ENCODE measurements around the gene RAB40B.

RAB40B gene

DNA sequence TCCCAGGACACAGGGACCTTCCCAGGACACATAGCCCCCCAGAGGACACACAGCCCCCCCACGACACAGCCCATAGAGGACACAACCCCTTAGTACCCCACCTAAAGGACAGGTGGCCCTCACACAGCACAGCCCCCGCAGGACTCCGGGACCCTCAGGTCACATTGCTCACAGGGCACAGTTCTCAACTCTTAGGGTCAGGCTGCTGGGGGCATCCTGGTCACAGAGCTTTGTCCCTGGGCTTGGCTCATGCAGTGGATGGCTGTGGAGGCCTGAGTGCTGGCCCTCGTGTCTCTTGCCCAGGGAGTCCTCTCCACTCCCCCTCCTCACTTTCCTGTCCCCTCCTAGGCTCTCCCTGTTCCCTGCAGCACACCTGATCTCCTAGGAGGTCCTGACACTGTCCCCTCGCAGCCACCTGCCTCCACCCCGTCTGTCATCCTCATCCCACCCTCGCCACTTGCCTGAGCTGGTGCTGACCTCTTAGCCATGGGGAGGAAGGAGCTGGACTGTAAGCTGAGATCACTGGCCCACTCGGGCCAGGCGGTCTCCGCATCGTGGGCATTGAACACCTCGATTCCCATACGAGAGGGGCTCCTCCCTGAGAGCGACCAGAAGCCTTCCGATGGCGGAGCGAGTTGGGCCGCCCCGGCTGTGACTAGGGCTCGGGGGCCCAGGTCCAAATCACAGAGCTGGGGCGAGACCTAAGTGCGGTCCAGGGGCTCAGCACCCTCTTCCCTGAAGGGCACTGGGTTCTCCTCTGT is 48.8 kb downstream of the RAB40B start:
- DNase-seq (ENCODE audit: low read depth): no peak

DNA sequence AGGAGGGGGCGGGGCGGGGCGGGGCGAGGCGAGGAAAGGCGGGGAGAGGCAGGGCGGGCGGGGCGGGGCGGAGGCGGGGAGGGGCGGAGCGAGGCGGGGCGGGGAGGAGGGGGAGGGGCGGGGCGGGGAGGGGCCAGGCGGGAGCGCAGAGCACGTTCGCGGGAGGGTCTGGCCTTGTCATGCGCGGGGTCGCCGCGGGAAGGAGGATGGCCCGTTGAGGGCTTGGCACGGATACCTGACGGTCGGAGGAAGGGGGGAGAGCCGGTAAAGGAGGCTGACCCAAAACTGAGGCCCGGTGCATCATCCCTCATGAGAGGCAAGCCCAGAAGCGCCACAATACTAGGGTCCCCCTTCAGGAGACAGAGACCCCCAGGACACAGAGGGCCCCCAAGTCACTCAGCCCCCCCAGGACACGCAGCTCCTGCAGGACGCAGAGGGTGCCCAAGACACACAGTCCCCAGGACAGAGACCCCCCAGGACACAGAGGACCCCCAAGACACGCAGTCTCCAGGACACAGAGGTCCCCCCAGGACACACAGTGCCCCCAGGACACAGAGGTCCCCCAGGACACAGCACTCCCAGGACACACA is 49.7 kb downstream of the RAB40B start:
- DNase-seq (ENCODE audit: low read depth): no peak

DNA sequence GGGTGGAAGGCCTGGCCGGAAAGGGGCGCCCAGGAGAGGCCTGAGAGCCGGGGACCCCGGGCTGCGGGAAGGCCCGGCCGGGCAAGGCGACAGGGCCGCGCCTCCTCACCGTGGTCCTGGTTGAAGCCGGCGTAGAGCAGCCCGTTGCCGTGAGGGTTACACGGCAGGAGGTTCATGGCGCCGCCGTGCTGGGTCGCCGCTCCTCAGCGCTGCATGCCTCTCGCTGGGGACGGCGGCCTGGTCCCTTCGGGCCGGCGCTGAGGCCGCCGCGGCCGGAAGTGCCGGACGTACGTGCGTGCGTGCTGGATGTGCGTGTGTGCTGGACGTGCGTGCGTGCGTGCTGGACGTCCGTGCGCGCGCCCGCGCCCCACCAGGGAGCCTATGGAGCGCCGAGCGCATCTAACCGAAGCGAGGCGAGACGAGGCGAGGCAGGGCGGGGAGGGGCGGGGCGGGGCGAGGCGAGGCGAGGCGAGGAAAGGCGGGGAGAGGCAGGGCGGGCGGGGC is 50.3 kb downstream of the RAB40B start, which contains the start of gene WDR45B:
Gene WDR45B, minus strand, starts transcription at position 280 of the 504 bp plus-strand sequence. Its CDS starts 104 bp downstream, at position 176.
- peak; percentile 86 for DNase-seq (ENCODE audit: low read depth)

DNA sequence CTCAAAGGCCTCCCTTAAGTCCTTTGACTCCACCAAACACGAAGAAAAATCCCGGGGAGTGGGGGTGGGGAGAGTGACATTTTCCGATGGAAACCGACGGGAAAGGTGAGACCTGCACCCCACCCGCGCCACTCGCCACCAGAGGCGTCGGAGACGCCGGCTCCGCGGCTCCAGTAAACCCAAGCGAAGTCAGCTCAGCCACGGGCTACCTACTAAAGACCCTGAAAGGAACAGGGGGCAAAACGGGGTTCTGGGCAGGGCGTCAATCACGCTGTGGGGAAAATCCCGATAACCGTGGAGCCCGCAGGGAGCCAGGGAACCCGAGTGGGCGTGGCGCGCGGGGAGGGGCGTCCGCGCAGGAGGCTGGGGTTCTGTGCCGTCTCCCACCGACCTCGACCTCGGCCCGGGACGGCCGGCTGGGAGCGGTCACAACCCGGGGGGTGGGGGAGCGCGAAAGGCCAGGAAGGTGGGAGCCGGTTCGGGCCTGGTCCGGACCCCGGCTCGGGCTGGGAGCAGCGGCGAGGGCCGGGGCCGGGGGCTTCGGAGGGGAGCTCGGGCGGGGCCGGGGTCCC is 50.8 kb downstream of the RAB40B start:
- peak; percentile 44 for DNase-seq (ENCODE audit: low read depth)

DNA sequence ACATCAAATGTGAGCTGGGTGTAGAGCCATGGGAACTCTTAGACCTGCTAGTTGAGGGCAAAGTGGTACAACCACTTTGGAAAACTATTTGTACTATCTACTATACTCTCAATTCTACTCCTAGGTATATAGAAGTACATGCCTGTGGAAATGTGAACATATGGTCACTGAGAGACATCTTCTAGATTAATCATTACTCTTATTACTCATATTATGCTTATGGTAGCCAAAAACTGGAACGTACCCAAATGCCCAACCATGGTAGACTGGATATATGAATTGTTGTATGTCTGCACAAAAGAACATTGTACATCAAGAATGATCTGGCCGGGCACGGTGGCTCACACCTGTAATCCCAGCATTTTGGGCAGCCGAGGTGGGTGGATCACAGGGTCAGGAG is 53.0 kb downstream of the RAB40B start:
- DNase-seq (ENCODE audit: low read depth): no peak

DNA sequence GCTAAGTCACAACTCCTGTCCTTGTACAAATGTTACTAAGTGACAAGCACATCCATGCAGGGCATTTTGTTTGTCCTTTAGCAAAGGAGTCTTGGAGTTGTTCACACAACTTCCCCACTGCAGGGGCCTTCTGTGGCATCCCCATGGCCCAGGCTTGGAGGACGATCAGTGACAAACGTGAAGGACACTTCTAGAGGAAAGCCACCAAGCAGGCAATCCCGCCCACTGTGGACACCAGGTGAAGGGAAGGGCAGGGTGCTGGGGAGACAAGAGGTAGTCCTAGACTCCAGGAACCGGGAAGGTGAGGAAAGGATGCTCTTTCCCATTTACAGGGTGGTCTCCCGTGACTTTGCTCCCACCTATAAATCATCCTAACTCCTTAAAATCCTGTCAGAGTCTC is 54.4 kb downstream of the RAB40B start:
- DNase-seq (ENCODE audit: low read depth): no peak

DNA sequence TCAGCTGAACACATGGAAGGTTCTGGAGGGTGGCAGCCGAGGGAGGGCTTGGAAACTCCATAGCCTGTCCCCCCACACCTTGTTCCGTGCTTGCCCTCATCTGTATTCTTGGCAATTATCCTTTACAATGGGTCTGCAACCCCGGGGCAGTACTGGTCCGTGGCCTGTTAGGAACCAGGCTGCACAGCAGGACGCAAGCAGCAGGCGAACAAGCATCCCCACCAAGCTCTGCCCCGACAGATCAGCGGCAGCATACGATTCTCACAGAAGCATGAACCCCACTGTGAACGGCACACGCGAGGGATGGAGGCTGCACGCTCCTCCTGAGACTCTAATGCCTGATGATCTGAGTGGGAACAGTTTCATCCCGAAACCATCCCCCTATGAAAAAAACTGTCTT is 56.5 kb downstream of the RAB40B start:
- no peak for DNase-seq (ENCODE audit: low read depth)

DNA sequence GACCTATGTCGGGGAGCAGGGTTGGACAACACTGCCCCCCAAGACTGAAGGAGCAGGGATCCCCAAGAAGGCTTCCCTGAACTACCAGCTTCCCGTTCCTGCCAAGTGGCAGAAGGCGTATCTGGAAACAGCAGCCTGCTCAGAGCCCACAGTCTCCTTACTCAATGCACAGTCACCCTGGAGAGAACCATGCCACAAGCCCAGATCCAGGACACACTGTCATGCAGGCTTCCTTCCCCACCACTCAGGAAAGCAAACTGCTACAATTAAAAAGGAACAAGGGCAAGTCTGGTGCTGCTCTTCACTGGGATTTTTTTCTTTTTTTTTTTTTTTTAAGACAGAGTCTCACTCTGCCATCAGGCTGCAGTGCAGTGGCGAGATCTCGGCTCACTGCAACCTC is 58.5 kb downstream of the RAB40B start:
- DNase-seq (ENCODE audit: low read depth): no peak

DNA sequence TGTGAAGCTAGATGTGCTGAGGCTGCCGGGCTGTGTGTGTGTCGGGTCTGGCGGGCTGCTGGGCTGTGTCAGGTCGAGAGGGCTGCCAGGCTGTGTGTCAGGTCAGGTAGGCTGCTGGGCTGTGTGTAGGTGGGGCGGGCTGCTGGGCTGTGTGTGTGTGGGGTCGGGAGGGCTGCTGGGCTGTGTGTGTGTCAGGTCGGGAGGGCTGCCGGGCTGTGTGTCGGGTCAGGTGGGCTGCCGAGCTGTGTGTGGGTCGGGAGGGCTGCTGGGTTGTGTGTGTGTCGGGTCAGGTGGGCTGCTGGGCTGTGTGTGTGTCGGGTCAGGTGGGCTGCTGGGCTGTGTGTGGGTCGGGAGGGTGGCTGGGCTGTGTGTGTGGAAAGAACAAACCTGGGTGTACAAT is 58.9 kb downstream of the RAB40B start:
- DNase-seq (ENCODE audit: low read depth): no peak

DNA sequence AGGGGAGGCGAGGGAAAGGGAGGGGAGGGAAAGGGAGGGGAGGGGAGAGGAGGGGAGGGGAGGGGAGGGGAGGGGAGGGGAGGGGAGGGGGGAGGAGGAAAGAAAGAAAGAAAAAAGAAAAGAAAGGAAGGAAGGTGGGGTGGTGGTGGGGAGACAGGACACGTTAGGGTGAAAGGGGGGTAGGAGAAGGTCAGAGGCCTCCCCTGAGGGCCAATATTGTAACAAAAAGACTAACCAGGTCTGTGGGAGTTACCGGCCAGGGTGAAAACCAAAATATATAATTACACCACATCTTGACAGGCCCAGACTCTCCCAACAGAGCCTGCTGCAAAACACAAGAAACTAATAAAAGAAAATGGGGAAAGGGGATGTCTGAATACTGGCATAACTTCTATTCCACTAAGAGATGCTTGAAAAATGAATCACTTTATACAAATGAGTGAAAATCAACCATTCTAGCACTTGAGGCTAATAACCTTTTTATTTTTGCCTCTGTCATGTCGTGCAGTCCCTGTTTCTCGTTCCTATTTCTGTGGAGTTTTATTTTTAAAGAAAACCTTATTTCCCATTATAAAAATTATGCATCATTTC is 60.2 kb downstream of the RAB40B start:
- no peak for DNase-seq (ENCODE audit: low read depth)

DNA sequence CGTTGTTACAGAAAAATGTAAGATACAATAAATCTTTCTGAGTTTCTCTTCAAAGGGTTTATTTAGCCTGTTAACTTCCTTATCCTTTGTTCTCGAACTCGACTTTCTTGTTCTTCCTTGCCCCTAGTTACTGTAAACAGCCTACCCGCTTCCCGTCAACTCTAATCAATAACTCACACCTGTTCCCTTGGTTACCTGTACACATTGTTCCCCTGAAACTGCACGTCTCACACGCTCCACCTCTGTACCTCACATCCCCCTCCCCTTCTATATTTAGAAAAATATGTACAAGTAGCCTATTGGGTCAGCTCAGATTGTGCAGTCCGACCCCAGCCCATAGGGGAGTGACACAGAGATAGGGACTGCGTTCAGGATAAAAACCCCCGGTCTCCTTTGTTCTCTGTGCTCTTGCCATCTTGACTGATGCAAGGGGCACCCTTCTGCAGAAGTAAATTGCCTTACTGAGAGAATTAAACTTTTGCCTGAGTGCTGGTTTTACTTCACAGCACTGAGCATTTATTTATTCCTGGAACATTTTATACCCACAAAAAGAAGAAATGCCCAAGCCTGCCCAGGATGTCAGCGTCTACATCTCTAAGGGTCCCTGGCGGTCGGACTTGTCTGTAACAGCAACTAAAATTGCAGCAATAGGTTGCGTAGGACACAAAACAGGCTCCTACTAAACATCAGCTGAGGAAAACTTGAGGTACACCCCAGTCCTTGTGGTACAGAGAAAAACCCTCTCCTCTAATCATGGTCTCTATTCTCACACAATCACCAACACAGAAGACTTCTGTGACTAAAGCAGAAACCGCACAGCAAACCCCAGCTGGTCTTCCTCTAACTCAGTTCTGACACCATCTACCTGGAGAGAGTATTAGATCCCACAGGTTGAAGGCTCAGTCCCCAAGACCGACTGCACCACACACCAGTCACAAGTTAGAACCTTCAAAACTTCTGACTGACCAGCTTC is 61.6 kb downstream of the RAB40B start:
- DNase-seq (ENCODE audit: low read depth): no peak

DNA sequence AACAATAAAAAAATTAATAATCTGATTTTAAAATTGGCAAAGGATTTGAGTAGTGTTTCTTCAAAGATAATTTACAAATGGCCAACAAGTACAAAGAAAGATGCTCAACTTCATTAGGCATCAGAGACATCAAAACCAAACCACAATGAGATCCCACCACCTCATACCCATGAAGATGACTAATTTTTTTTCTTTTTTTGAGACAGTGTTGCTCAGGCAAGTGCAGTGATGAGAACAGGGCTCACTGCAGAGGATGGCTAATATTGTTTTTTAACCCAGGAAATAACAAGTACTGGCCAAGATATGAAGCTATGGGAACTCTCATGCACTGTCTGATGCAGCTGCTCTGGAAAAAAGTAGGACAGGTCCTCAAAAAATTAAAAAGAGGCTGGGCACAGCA is 65.2 kb downstream of the RAB40B start:
- DNase-seq (ENCODE audit: low read depth): no peak

DNA sequence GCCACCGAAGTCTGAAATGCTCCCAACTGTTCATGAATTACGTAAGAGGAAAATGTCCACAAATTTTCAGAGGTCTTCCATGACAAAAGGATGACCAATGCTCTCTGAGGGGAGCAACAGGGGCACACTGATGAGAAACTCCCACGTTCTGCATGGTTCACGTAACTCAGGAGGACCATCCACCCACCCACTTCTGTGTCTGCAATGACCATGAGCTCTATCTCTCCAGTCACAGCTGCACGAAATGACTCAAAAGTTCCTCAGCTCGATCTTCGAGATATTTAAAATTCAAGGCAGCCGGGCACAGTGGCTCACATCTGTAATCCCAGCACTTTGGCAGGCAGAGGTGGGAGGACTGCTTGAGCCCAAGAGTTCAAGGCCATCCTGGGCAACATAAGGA is 66.0 kb downstream of the RAB40B start:
- DNase-seq (ENCODE audit: low read depth): no peak

DNA sequence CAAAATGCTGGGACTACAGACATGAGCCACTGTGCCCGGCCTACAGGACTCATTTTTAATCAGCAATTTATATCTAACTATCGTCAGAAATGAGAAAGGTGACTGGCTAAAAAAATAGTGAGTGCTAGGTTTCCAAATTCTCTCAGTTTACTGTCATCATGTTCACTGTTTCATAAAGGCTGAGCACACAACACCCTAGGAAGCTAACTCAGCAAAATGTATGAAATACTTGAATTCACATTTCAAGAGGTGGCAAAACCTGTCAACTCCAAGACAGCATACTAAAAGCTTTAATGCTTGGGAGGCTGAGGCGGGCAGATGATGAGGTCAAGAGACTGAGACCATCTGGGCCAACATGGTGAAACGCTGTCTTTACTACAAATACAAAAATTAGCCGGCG is 67.0 kb downstream of the RAB40B start:
- no peak for DNase-seq (ENCODE audit: low read depth)

DNA sequence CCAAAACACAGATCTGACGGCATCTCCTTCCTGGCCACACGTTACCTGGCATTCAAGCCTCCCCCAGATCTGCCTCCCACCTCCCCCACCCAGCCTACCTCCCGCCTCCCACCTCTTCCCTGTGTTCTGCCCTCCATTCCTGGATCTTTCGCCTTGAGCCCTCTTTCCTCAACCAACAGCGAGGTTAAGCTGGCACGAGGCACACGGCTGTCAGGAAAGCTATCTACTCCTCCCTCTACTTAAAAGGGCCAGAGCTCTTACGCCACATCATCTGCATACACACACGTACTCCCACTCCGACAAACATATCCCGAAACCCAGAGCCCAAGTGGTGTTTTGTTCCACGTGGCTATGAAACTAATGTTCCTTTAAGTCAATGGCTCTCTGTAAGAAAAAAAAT is 68.3 kb downstream of the RAB40B start:
- DNase-seq (ENCODE audit: low read depth): no peak

DNA sequence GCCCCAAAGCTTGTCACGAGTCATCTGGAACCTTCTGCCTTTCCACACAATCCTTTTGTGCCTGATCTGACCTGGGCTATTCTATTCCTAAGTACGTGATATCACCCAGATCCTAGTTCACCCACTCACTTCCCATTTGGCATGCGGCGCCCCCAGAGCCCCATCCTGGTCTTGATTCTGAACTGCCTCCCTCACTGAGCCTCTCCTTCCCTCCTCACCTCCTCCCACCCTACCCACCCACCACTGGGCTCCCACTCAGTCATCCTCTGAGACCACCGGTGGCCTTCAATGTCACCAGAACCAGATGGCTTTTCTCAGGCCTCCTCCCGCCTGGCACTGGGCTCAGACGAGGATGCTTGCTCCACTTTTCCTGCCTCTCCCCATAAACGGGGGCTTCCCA is 68.8 kb downstream of the RAB40B start:
- no peak for DNase-seq (ENCODE audit: low read depth)

DNA sequence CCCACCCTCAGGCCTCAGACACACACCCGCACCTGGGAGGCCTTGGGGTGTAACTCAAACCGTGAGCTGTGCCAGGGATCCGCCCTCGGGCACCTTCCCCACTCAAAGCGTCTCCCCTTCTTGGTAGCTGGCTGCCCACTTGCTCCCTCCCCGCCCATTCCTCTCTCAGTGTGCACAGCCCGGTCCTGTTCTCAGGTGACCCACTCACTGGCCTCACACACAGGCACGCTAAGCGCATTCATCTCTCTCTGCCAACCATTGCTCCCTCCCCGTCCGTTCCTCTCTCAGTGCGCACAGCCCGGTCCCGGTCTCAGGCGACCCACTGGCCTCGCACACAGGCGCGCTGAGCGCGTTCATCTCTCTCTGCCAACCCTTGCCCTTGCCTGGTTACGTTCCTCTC is 71.1 kb downstream of the RAB40B start:
- no peak for DNase-seq (ENCODE audit: low read depth)

DNA sequence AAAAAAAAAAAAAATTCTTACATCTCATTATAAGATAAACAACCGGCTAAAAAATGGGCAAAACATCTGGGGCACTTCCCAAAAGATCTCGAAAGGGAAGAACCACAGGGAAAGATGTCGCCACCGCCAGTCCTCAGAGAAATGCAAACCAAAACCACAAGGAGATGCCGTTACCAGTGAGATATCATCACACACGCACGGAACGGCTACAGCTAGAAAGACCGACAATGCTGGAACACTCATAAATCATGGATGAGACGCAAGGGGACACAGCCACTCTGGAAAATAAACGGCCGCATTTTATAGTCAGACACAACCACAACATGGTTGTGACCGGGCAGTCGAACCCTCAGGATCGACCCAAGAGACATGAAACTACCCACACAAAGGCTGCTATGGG is 74.8 kb downstream of the RAB40B start:
- no peak for DNase-seq (ENCODE audit: low read depth)

DNA sequence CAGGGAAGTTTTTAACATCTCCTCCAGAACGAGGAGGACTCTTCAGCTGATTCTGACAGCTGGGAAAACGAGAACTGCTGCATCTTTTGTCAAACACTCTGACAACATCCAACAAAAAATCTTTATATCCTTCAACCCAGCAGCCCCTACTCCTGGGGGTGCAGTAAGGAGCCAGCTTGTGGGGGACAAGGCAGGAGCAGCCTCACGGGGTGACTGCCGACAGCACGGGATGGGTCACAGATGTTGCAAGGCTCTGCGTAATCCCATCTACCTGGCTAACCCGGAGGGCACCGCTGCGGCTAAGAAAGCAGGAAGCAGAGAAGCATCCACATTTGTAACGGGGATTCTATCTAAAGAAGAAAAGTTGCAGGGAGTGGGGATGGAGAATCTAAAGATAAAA is 78.9 kb downstream of the RAB40B start:
- DNase-seq (ENCODE audit: low read depth): no peak

DNA sequence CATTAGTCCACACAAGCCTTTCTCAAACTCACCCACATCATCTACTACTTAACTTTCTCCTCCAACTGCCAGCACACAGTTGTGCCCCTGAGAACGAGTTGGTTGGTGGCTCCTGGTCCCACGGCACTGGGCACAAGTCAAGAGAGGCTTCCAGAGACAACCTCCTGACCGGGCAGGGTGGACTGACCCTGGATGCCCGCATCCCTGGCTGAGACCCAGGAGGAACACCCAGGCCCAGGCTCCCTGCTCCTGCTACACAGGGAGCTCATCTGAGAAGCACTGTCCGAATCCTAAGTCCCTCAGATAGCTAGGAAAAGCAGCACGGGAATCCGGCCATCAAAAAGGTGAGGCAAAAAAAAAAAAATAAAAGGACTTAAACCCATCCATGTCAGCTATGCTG is 79.3 kb downstream of the RAB40B start:
- DNase-seq (ENCODE audit: low read depth): no peak

DNA sequence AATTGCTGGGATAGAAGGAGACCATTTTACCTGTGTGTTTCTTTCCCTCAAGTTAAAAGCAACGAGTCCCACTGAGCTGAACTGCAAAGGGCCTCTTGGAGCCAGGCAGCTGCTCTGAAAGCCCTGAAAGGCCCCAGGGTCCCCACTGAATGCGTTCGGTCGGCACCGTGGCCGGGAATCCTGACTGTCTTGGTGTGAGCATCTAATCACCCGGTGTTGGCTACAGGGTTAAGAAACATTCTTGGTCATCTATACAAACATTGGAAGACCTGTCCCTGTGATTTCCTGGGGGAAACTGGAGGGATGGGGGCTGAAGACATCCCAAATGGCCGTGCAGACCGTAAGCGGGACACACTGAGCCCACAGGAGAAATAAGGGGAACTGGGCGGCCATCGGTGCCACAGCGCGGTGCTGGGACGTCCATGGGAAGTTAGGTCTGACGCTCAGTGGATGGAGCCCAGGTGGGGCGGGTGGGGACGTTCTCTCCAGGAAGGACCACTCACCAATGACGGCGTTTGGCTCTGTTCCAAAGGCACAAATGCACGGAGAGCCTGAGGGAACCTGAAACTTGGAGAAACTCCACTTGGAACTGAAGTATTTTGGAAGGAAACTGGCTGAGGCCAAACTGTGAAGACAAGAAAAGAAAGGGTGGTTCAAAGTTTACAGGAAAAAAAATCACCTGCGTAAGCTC is 82.3 kb downstream of the RAB40B start:
- no peak for DNase-seq (ENCODE audit: low read depth)

Measured in activated T-helper 9 cell treated with anti-CD3 and anti-CD28 coated beads, Interleukin-2, amount 50 U/mL, for 16 hours (primary cell).